DND-41 (cell line): ENCODE results near the gene THSD1.
"Not testable (repeated sequence)": the region's sequence is repeated elsewhere in the genome, so short reads cannot be mapped to it uniquely, and the experiment has no call there.

Experiments used
- ATAC-seq: fragments of 200-7000 bp; cut with Tn5 transposase; 3 replicates; pipeline ENCODE4 v1.9.1; 2021; ENCODE audit warnings: low read depth; ENCODE audit not compliant: insufficient read depth
- DNase-seq: peaks from one replicate; pipeline ENCODE4 v3.0.0-alpha.2; 2020
- H2AFZ ChIP-seq: 2 replicates; pipeline ENCODE4 v1.6.0; 2012; ENCODE audit warnings: low read depth, low read length
- H3K27ac ChIP-seq: 2 replicates; pipeline ENCODE4 v1.5.1; 2012; ENCODE audit warnings: low read length, inconsistent platforms
- H3K27me3 ChIP-seq: fragments of 200-600 bp; sonication (generic); 2 replicates; pipeline ENCODE4 v1.6.0; 2012; ENCODE audit warnings: low read length, mild to moderate bottlenecking, inconsistent platforms; ENCODE audit not compliant: insufficient read depth, poor library complexity
- H3K36me3 ChIP-seq: 2 replicates; pipeline ENCODE4 v1.5.1; 2012; ENCODE audit warnings: low read length, inconsistent platforms; ENCODE audit not compliant: insufficient read depth
- H3K4me1 ChIP-seq: 2 replicates; pipeline ENCODE4 v1.5.1; 2012; ENCODE audit warnings: mild to moderate bottlenecking, low read length; ENCODE audit not compliant: insufficient read depth
- H3K4me2 ChIP-seq: 2 replicates; pipeline ENCODE4 v1.6.0; 2012; ENCODE audit warnings: mild to moderate bottlenecking, moderate library complexity, low read length, inconsistent platforms; ENCODE audit not compliant: insufficient read depth
- H3K4me3 ChIP-seq, 2 experiments: fragments of 200-600 bp in 1 of 2; shearing (Covaris generic) in 1 of 2; 2 replicates each; pipeline ENCODE4 v1.5.1; 2012 to 2016; ENCODE audit warnings: inconsistent platforms in 2 of 2, low read length in 2 of 2, mild to moderate bottlenecking in 2 of 2, low read depth in 1 of 2, moderate library complexity in 1 of 2
- H3K79me2 ChIP-seq: 2 replicates; pipeline ENCODE4 v1.6.0; 2012; ENCODE audit warnings: low read length, inconsistent platforms; ENCODE audit not compliant: insufficient read depth
- H3K9ac ChIP-seq: 2 replicates; pipeline ENCODE4 v1.6.0; 2012; ENCODE audit warnings: low read depth, mild to moderate bottlenecking, inconsistent platforms, low read length, moderate library complexity
- H3K9me3 ChIP-seq: 2 replicates; pipeline ENCODE4 v1.5.1; 2012; ENCODE audit warnings: low read length, moderate library complexity, mild to moderate bottlenecking, inconsistent platforms; ENCODE audit not compliant: insufficient read depth, severe bottlenecking
- H4K20me1 ChIP-seq: 2 replicates; pipeline ENCODE4 v1.6.0; 2012; ENCODE audit warnings: low read length; ENCODE audit not compliant: insufficient read depth
- CTCF ChIP-seq: IDR thresholded peaks from 2 replicates; pipeline ENCODE4 v1.5.1; 2012; ENCODE audit warnings: borderline replicate concordance, low read length, moderate library complexity, mild to moderate bottlenecking; ENCODE audit not compliant: poor library complexity, severe bottlenecking; ENCODE audit errors: extremely low read depth
- EZH2 ChIP-seq: IDR thresholded peaks from 3 replicates; pipeline ENCODE4 v1.6.1; 2012; ENCODE audit warnings: borderline replicate concordance, low read depth, mild to moderate bottlenecking, moderate library complexity, low read length, inconsistent platforms; ENCODE audit not compliant: severe bottlenecking

Gene THSD1

GRCh38 chr13:52371736-52372247 lies 34.2 kb downstream of the THSD1 start:
- Histone ChIP-seq H3K79me2 (no peaks in the 10 kb centered on the region), H3K4me2 (no peak overlapping the region), H3K4me1 (no peaks in the 10 kb centered on the region), H2AFZ (no peak overlapping the region), H3K27ac (no peak overlapping the region), H3K36me3 (no peaks in the 10 kb centered on the region), H3K9me3 (no peaks in the 10 kb centered on the region), H3K27me3 (no peaks in the 10 kb centered on the region), H4K20me1 (no peaks in the 10 kb centered on the region), H3K4me3 (no peak overlapping the region), H3K9ac (no peak overlapping the region)
- TF ChIP-seq EZH2, result no peak
- no peak for TF ChIP-seq CTCF
- no peak for ATAC-seq
- DNase-seq, result no peak

- Histone ChIP-seq H3K27me3 (peaks cover 3% of the 10 kb centered on the region), H3K27ac (no peak overlapping the region)
- ATAC-seq, result no peak
These were observed 39.7 kb downstream of the THSD1 start for GRCh38 chr13:52366291-52366690.

GRCh38 chr13:52362169-52362887 lies 43.6 kb downstream of the THSD1 start:
- ATAC-seq, H3K4me1 ChIP-seq: not testable (repeated sequence)

More at GRCh38 chr13:52366291-52366690, 39.7 kb downstream of the THSD1 start:
- no peaks in the 10 kb centered on the region for H3K79me2 ChIP-seq
- no peaks in the 10 kb centered on the region for H3K4me1 ChIP-seq
- TF ChIP-seq CTCF (no peak), EZH2 (no peak)
- no peak overlapping the region for H2AFZ ChIP-seq
- H3K9me3 ChIP-seq, result no peaks in the 10 kb centered on the region
- H4K20me1 ChIP-seq, result no peaks in the 10 kb centered on the region
- no peak overlapping the region for H3K4me3 ChIP-seq
- H3K36me3 ChIP-seq, result no peaks in the 10 kb centered on the region
- no peak for DNase-seq
- no peak overlapping the region for H3K9ac ChIP-seq
- no peak overlapping the region for H3K4me2 ChIP-seq

GRCh38 chr13:52361225-52361624 lies 44.7 kb downstream of the THSD1 start:
- Histone ChIP-seq H4K20me1 (no peaks in the 10 kb centered on the region), H3K4me3 (no peak overlapping the region), H3K36me3 (no peaks in the 10 kb centered on the region), H3K27ac (no peak overlapping the region), H2AFZ (no peak overlapping the region), H3K4me1 (no peaks in the 10 kb centered on the region), H3K27me3 (peaks cover under 1% of the 10 kb centered on the region), H3K4me2 (no peak overlapping the region), H3K9ac (no peak overlapping the region), H3K79me2 (no peaks in the 10 kb centered on the region), H3K9me3 (no peaks in the 10 kb centered on the region)
- DNase-seq (no peak), ATAC-seq (no peak)
- TF ChIP-seq CTCF (no peak), EZH2 (no peak)

More at GRCh38 chr13:52362169-52362887, 43.6 kb downstream of the THSD1 start:
- not testable (repeated sequence) for H2AFZ ChIP-seq, H3K27ac ChIP-seq, H3K9ac ChIP-seq, DNase-seq, H3K4me2 ChIP-seq, H3K9me3 ChIP-seq, H3K79me2 ChIP-seq, H3K4me3 ChIP-seq, H3K27me3 ChIP-seq, H4K20me1 ChIP-seq, H3K36me3 ChIP-seq
